Measurements from ENCODE around the gene MYO1A. TPM values are rescaled to one million over a fixed set of nuclear protein-coding genes. Genes with fewer than 3 reads are reported as not detected.
"Not testable (repeated sequence)": the region's sequence is repeated elsewhere in the genome, so short reads cannot be mapped to it uniquely, and the experiment has no call there.

The MYO1A gene
- total and polyA plus RNA-seq, 7 experiments from 2014 or later, result 0.56 to 2.3 (median 1.8) TPM

- Mint-ChIP-seq H3K27me3 (no peaks in the 10 kb centered on the region), H3K27ac (peak overlapping the region in 4 of 9 donors; percentile 11 to 85 (median 58)), H3K36me3 (peaks cover 0 to 41% (median 14%) of the 10 kb centered on the region in 5 donors), H3K4me1 (peaks cover 0 to 11% (median 5%) of the 10 kb centered on the region in 7 donors), H3K9me3 (peaks cover 0 to 4% (median 0%) of the 10 kb centered on the region in 11 donors), H3K4me3 (no peak overlapping the region)
- intact Hi-C loops (cut with micrococcal nuclease), result no loop called here
- H3K36me3 ChIP-seq (ENCODE audit: control insufficient read depth in 2 of 3, insufficient read depth in 3 of 3, low read length in 3 of 3), result peaks cover 0 to 37% (median 0%) of the 10 kb centered on the region in 3 experiments
- ChIA-PET CTCF (interaction anchor here (0.7 to 11.2 kb wide), 5 partner anchors 16 to 55 kb away, joined by 3 to 241 read pairs (median 5); partner anchors contain the start of genes STAT6 and ZBTB39), POLR2A (interaction anchor here (0.6 to 2.2 kb wide), 4 partner anchors 9 to 47 kb away, joined by 3 to 5 read pairs (median 4); no protein-coding TSS in a partner anchor)
- no peaks in the 10 kb centered on the region for H3K4me1 ChIP-seq (ENCODE audit: control insufficient read depth in 2 of 2, insufficient read depth in 2 of 2, low read length in 2 of 2)
- no peaks in the 10 kb centered on the region for H3K27me3 ChIP-seq (ENCODE audit: control insufficient read depth in 2 of 2, insufficient read depth in 2 of 2, low read length in 2 of 2)
- H3K4me3 ChIP-seq (ENCODE audit: low read length), result no peak overlapping the region
- ATAC-seq (no peak), DNase-seq (no peak)
- H3K27ac ChIP-seq (ENCODE audit: low read depth, low read length), result no peak overlapping the region
- no peaks in the 10 kb centered on the region for H3K9me3 ChIP-seq (ENCODE audit: control insufficient read depth in 2 of 3, low read length in 3 of 3)
Observed at GRCh38 chr12:57057067-57057751, 7.3 kb upstream of the MYO1A start.

- no peak overlapping the region for H3K4me3 ChIP-seq (ENCODE audit: low read length)
- no peak overlapping the region for H3K27ac Mint-ChIP-seq
- peaks cover 0 to 9% (median 4%) of the 10 kb centered on the region in 7 donors for H3K4me1 Mint-ChIP-seq
- ATAC-seq (peak; percentile 26), DNase-seq (no peak)
- CTCF ChIA-PET, result interaction anchor here (0.6 to 11.2 kb wide), 2 partner anchors 48 to 471 kb away, joined by 3 to 241 read pairs; partner anchors contain the start of gene ZBTB39
- no peak overlapping the region for H3K4me3 Mint-ChIP-seq
- H3K9me3 Mint-ChIP-seq, result peaks cover 0 to 4% (median 0%) of the 10 kb centered on the region in 11 donors
- no peak overlapping the region for H3K27ac ChIP-seq (ENCODE audit: low read depth, low read length)
- POLR2A ChIA-PET, result interaction anchor here (0.5 to 2.2 kb wide), 4 partner anchors 8 to 22 kb away, joined by 3 to 5 read pairs (median 4); no protein-coding TSS in a partner anchor
- H3K36me3 Mint-ChIP-seq, result peaks cover 0 to 41% (median 14%) of the 10 kb centered on the region in 5 donors
- intact Hi-C loops (cut with micrococcal nuclease), result no loop called here
- no peaks in the 10 kb centered on the region for H3K27me3 Mint-ChIP-seq
- no peaks in the 10 kb centered on the region for H3K4me1 ChIP-seq (ENCODE audit: control insufficient read depth in 2 of 2, insufficient read depth in 2 of 2, low read length in 2 of 2)
- H3K27me3 ChIP-seq (ENCODE audit: control insufficient read depth in 2 of 2, insufficient read depth in 2 of 2, low read length in 2 of 2), result no peaks in the 10 kb centered on the region
- no peaks in the 10 kb centered on the region for H3K9me3 ChIP-seq (ENCODE audit: control insufficient read depth in 2 of 3, low read length in 3 of 3)
- peaks cover 0 to 37% (median 0%) of the 10 kb centered on the region in 3 experiments for H3K36me3 ChIP-seq (ENCODE audit: control insufficient read depth in 2 of 3, insufficient read depth in 3 of 3, low read length in 3 of 3)
Observed at GRCh38 chr12:57055824-57056223, 5.9 kb upstream of the MYO1A start.

- H3K27me3 ChIP-seq (ENCODE audit: control insufficient read depth in 2 of 2, insufficient read depth in 2 of 2, low read length in 2 of 2); H3K9me3 ChIP-seq (ENCODE audit: control insufficient read depth in 2 of 3, low read length in 3 of 3); intact Hi-C loops (cut with micrococcal nuclease); H3K4me1 ChIP-seq (ENCODE audit: control insufficient read depth in 2 of 2, insufficient read depth in 2 of 2, low read length in 2 of 2); ATAC-seq; CTCF ChIA-PET; H3K4me3 ChIP-seq (ENCODE audit: low read length); DNase-seq; H3K9me3 Mint-ChIP-seq; H3K27me3 Mint-ChIP-seq; H3K27ac ChIP-seq (ENCODE audit: low read depth, low read length); H3K4me3 Mint-ChIP-seq; H3K27ac Mint-ChIP-seq: not testable (repeated sequence)
- H3K4me1 Mint-ChIP-seq, result peaks cover 0 to 10% (median under 1%) of the 10 kb centered on the region in 7 donors
- POLR2A ChIA-PET, result interaction anchor here (0.7 to 0.8 kb wide), 2 partner anchors 15 to 18 kb away, joined by 3 read pairs; no protein-coding TSS in a partner anchor
- peaks cover 0 to 20% (median 0%) of the 10 kb centered on the region in 3 experiments for H3K36me3 ChIP-seq (ENCODE audit: control insufficient read depth in 2 of 3, insufficient read depth in 3 of 3, low read length in 3 of 3)
- H3K36me3 Mint-ChIP-seq, result peaks cover 0 to 37% (median 14%) of the 10 kb centered on the region in 5 donors
Observed at GRCh38 chr12:57053901-57054300, 4.0 kb upstream of the MYO1A start.

- H3K4me1 ChIP-seq (ENCODE audit: control insufficient read depth in 2 of 2, insufficient read depth in 2 of 2, low read length in 2 of 2); H3K9me3 Mint-ChIP-seq; intact Hi-C loops (cut with micrococcal nuclease); H3K27ac Mint-ChIP-seq; DNase-seq; H3K27ac ChIP-seq (ENCODE audit: low read depth, low read length); ATAC-seq; H3K4me3 ChIP-seq (ENCODE audit: low read length); H3K9me3 ChIP-seq (ENCODE audit: control insufficient read depth in 2 of 3, low read length in 3 of 3); H3K27me3 Mint-ChIP-seq; H3K27me3 ChIP-seq (ENCODE audit: control insufficient read depth in 2 of 2, insufficient read depth in 2 of 2, low read length in 2 of 2); H3K4me3 Mint-ChIP-seq: not testable (repeated sequence)
- CTCF ChIA-PET, result interaction anchor here (1.0 to 1.2 kb wide), 2 partner anchors 8 to 45 kb away, joined by 3 read pairs; no protein-coding TSS in a partner anchor
- POLR2A ChIA-PET, result interaction anchor here (1.2 kb wide), 1 partner anchor 10 kb away, joined by 4 read pairs; no protein-coding TSS in a partner anchor
- peaks cover 0 to 12% (median 0%) of the 10 kb centered on the region in 3 experiments for H3K36me3 ChIP-seq (ENCODE audit: control insufficient read depth in 2 of 3, insufficient read depth in 3 of 3, low read length in 3 of 3)
- peaks cover 0 to 31% (median 8%) of the 10 kb centered on the region in 5 donors for H3K36me3 Mint-ChIP-seq
- peaks cover 0 to 16% (median 5%) of the 10 kb centered on the region in 7 donors for H3K4me1 Mint-ChIP-seq
Observed at GRCh38 chr12:57053146-57053545, 3.2 kb upstream of the MYO1A start.

GRCh38 chr12:57051011-57051410 lies 1.1 kb upstream of the MYO1A start:
- no peak overlapping the region for H3K4me3 Mint-ChIP-seq
- ChIA-PET POLR2A (interaction anchor here (0.6 kb wide), 1 partner anchor 61 kb away, joined by 4 read pairs; no protein-coding TSS in a partner anchor), CTCF (interaction anchor here (0.8 to 1.7 kb wide), 4 partner anchors 10 to 61 kb away, joined by 3 to 6 read pairs (median 3); no protein-coding TSS in a partner anchor)
- ATAC-seq (no peak), DNase-seq (no peak)
- intact Hi-C loops (cut with micrococcal nuclease), result no loop called here
- H3K27me3 ChIP-seq (ENCODE audit: control insufficient read depth in 2 of 2, insufficient read depth in 2 of 2, low read length in 2 of 2), result no peaks in the 10 kb centered on the region
- peaks cover 19 to 36% (median 26%) of the 10 kb centered on the region in 7 donors for H3K4me1 Mint-ChIP-seq
- H3K4me3 ChIP-seq (ENCODE audit: low read length), result no peak overlapping the region
- H3K9me3 Mint-ChIP-seq, result peaks cover 0 to 4% (median 0%) of the 10 kb centered on the region in 11 donors
- peaks cover 0 to 3% (median 0%) of the 10 kb centered on the region in 5 donors for H3K27me3 Mint-ChIP-seq
- peaks cover 0 to 21% (median 0%) of the 10 kb centered on the region in 5 donors for H3K36me3 Mint-ChIP-seq
- no peak overlapping the region for H3K27ac ChIP-seq (ENCODE audit: low read depth, low read length)
- no peaks in the 10 kb centered on the region for H3K9me3 ChIP-seq (ENCODE audit: control insufficient read depth in 2 of 3, low read length in 3 of 3)
- H3K27ac Mint-ChIP-seq, result peak overlapping the region in 1 of 9 donors; percentile 49
- H3K4me1 ChIP-seq (ENCODE audit: control insufficient read depth in 2 of 2, insufficient read depth in 2 of 2, low read length in 2 of 2), result peaks cover 19 to 20% of the 10 kb centered on the region in 2 donors
- H3K36me3 ChIP-seq (ENCODE audit: control insufficient read depth in 2 of 3, insufficient read depth in 3 of 3, low read length in 3 of 3), result no peaks in the 10 kb centered on the region

GRCh38 chr12:57049119-57049446 lies 846 bp downstream of the MYO1A start:
- H3K36me3 ChIP-seq (ENCODE audit: control insufficient read depth in 2 of 3, insufficient read depth in 3 of 3, low read length in 3 of 3), result no peaks in the 10 kb centered on the region
- H3K9me3 ChIP-seq (ENCODE audit: control insufficient read depth in 2 of 3, low read length in 3 of 3), result no peaks in the 10 kb centered on the region
- H3K9me3 Mint-ChIP-seq, result peaks cover 0 to 2% (median 0%) of the 10 kb centered on the region in 11 donors
- peaks cover 25 to 39% (median 34%) of the 10 kb centered on the region in 7 donors for H3K4me1 Mint-ChIP-seq
- ATAC-seq, result no peak
- no peak overlapping the region for H3K4me3 Mint-ChIP-seq
- peak overlapping the region in 1 of 9 donors; percentile 10 for H3K27ac Mint-ChIP-seq
- no peak for DNase-seq
- H3K4me3 ChIP-seq (ENCODE audit: low read length), result no peak overlapping the region
- H3K27me3 Mint-ChIP-seq, result peaks cover 0 to 6% (median 0%) of the 10 kb centered on the region in 5 donors
- no peak overlapping the region for H3K27ac ChIP-seq (ENCODE audit: low read depth, low read length)
- H3K4me1 ChIP-seq (ENCODE audit: control insufficient read depth in 2 of 2, insufficient read depth in 2 of 2, low read length in 2 of 2), result peaks cover 19 to 20% of the 10 kb centered on the region in 2 donors
- CTCF ChIA-PET, result interaction anchor here (1.9 to 2.6 kb wide), 2 partner anchors 12 to 41 kb away, joined by 6 to 19 read pairs; no protein-coding TSS in a partner anchor
- POLR2A ChIA-PET, result interaction anchor here (0.6 to 2.3 kb wide), 3 partner anchors 18 to 293 kb away, joined by 3 to 10 read pairs (median 9); partner anchors contain the start of gene STAT6
- H3K36me3 Mint-ChIP-seq, result peaks cover 0 to 14% (median 0%) of the 10 kb centered on the region in 5 donors
- no peaks in the 10 kb centered on the region for H3K27me3 ChIP-seq (ENCODE audit: control insufficient read depth in 2 of 2, insufficient read depth in 2 of 2, low read length in 2 of 2)
- intact Hi-C loops (cut with micrococcal nuclease), result no loop called here
